Neural progenitor cell (in vitro differentiated cells): ENCODE results near the gene SUPT4H1.

Experiments used
- EZH2 ChIP-seq: fragments of 200-600 bp; sonication (generic); IDR thresholded peaks from 2 replicates; pipeline ENCODE4 v1.6.1; 2017; ENCODE audit warnings: antibody characterized with exemption, mild to moderate bottlenecking, moderate library complexity
- EZH2phosphoT487 ChIP-seq: fragments of 200-600 bp; sonication (generic); IDR thresholded peaks from 2 replicates; pipeline ENCODE4 v1.6.1; 2017; ENCODE audit warnings: antibody characterized with exemption
- TF ChIP-seq, protein P1 (sequence below): fragments of 200-600 bp; sonication (generic); IDR thresholded peaks from 2 replicates; pipeline ENCODE4 v1.5.1; 2017; ENCODE audit warnings: antibody characterized with exemption, mild to moderate bottlenecking

DNA sequence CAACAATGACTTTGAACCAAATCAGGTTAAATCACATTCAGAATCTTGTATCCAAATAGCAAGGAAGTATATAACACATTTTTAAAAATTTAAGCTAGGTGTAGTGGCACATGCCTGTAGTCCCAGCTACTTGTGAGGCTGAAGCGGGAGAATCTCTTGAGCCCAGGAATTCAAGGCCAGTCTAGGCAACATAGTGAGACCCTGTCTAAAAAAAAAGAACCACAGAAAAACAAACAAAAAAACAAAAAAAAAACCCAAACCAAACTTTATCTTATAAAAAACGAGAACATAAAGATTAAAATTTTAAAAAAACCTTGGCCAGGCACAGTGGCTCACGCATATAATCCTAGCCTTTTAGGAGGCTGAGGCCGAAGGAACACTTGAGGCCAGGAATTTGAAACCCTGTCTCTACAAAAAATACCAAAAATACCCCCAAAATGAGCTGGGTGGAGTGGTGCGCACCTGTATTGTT, 11.6 kb downstream of the SUPT4H1 start:
- TF ChIP-seq, protein P1, sequence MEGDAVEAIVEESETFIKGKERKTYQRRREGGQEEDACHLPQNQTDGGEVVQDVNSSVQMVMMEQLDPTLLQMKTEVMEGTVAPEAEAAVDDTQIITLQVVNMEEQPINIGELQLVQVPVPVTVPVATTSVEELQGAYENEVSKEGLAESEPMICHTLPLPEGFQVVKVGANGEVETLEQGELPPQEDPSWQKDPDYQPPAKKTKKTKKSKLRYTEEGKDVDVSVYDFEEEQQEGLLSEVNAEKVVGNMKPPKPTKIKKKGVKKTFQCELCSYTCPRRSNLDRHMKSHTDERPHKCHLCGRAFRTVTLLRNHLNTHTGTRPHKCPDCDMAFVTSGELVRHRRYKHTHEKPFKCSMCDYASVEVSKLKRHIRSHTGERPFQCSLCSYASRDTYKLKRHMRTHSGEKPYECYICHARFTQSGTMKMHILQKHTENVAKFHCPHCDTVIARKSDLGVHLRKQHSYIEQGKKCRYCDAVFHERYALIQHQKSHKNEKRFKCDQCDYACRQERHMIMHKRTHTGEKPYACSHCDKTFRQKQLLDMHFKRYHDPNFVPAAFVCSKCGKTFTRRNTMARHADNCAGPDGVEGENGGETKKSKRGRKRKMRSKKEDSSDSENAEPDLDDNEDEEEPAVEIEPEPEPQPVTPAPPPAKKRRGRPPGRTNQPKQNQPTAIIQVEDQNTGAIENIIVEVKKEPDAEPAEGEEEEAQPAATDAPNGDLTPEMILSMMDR = no peak
- TF ChIP-seq EZH2 (no peak), EZH2phosphoT487 (no peak)
